Mesothelial cell of epicardium (in vitro differentiated cells): Measurements from ENCODE around the gene ANKLE2. TPM values are rescaled to one million over a fixed set of nuclear protein-coding genes. Genes with fewer than 3 reads are reported as not detected.
A peak's percentile ranks its signal among the peaks of the same experiment; 100 is the strongest.

ENCODE experiments used
- DNase-seq, 2 experiments: peaks; one replicate each; pipeline ENCODE4 v3.0.0; 2021; ENCODE audit warnings: low spot score in 2 of 2; ENCODE audit not compliant: unreplicated experiment in 2 of 2
- H3K27ac Mint-ChIP-seq: 2 replicates; pipeline ENCODE4 v1.8.0; 2021; ENCODE audit warnings: mixed read lengths
- H3K27me3 Mint-ChIP-seq: 2 replicates; pipeline ENCODE4 v1.8.0; 2021; ENCODE audit warnings: low read depth, mixed read lengths
- H3K36me3 Mint-ChIP-seq: 2 replicates; pipeline ENCODE4 v1.8.0; 2021; ENCODE audit warnings: mixed read lengths
- H3K4me1 Mint-ChIP-seq: 2 replicates; pipeline ENCODE4 v1.8.0; 2021; ENCODE audit warnings: mixed read lengths
- H3K4me3 Mint-ChIP-seq: 2 replicates; pipeline ENCODE4 v1.8.0; 2021; ENCODE audit warnings: mild to moderate bottlenecking, moderate library complexity, mixed read lengths
- H3K9me3 Mint-ChIP-seq: 2 replicates; pipeline ENCODE4 v1.8.0; 2021; ENCODE audit warnings: mixed read lengths
- CTCF ChIP-seq: fragments of 200-600 bp; sonication (generic); IDR thresholded peaks from one replicate; pipeline ENCODE4 v1.5.0; 2021; ENCODE audit warnings: antibody characterized with exemption; ENCODE audit not compliant: unreplicated experiment
- total RNA-seq: library from RNA; stranded (reverse); gene quantifications from 3 replicates; pipeline ENCODE4 v1.2.1, GENCODE V29; 2021

ANKLE2 gene
- total RNA-seq, 1 donor from 2014 or later = 98.9 TPM

DNA sequence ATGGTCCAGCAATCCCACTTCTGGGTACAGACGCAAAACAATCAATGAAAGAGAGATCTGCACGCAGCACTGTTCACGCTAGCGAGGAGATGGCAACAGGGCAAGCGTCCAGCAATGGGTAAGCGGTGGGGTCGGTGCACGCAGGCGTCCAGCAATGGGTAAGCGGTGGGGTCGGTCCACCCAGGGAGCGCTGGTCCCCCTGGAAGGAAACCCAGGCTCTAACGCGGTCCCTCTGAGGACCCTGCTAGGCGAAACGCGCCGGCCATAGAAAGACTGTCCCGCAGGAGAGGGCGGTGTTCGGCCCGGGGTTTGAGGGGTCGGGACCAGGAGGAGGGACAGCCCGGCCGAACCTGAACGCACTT lies 51.6 kb downstream of the ANKLE2 start:
- H3K9me3 Mint-ChIP-seq = no peaks in the 10 kb centered on the region
- DNase-seq = no peak
- no peak for TF ChIP-seq CTCF
- peaks cover 4% of the 10 kb centered on the region for H3K4me1 Mint-ChIP-seq
- H3K36me3 Mint-ChIP-seq = peaks cover 13% of the 10 kb centered on the region
- H3K27ac Mint-ChIP-seq = peak overlapping the region; percentile 88
- peak overlapping the region; percentile 83 for H3K4me3 Mint-ChIP-seq
- no peaks in the 10 kb centered on the region for H3K27me3 Mint-ChIP-seq

GRCh38 chr12:132708150-132708549 lies 53.5 kb downstream of the ANKLE2 start:
- H3K27ac Mint-ChIP-seq = no peak overlapping the region
- peaks cover 4% of the 10 kb centered on the region for H3K4me1 Mint-ChIP-seq
- H3K4me3 Mint-ChIP-seq = no peak overlapping the region
- no peaks in the 10 kb centered on the region for H3K27me3 Mint-ChIP-seq
- TF ChIP-seq CTCF = no peak
- H3K9me3 Mint-ChIP-seq = no peaks in the 10 kb centered on the region
- peaks cover 10% of the 10 kb centered on the region for H3K36me3 Mint-ChIP-seq
- no peak for DNase-seq

- Mint-ChIP-seq H3K9me3 (no peaks in the 10 kb centered on the region), H3K36me3 (peaks cover 10% of the 10 kb centered on the region), H3K4me1 (peaks cover 4% of the 10 kb centered on the region), H3K4me3 (peak overlapping the region; percentile 31), H3K27me3 (no peaks in the 10 kb centered on the region), H3K27ac (no peak overlapping the region)
- TF ChIP-seq CTCF = no peak
- no peak for DNase-seq
Measured at GRCh38 chr12:132707241-132707640, 54.4 kb downstream of the ANKLE2 start.

- Mint-ChIP-seq H3K36me3 (peaks cover 14% of the 10 kb centered on the region), H3K9me3 (no peaks in the 10 kb centered on the region), H3K27me3 (no peaks in the 10 kb centered on the region), H3K4me3 (no peak overlapping the region), H3K27ac (no peak overlapping the region), H3K4me1 (no peaks in the 10 kb centered on the region)
- no peak for TF ChIP-seq CTCF
- DNase-seq = no peak
Measured at GRCh38 chr12:132703641-132704040, 58.0 kb downstream of the ANKLE2 start.

GRCh38 chr12:132702640-132703039 lies 59.0 kb downstream of the ANKLE2 start:
- no peak for DNase-seq
- TF ChIP-seq CTCF = no peak
- Mint-ChIP-seq H3K4me1 (no peaks in the 10 kb centered on the region), H3K4me3 (no peak overlapping the region), H3K27me3 (no peaks in the 10 kb centered on the region), H3K27ac (no peak overlapping the region), H3K9me3 (no peaks in the 10 kb centered on the region), H3K36me3 (peaks cover 13% of the 10 kb centered on the region)

GRCh38 chr12:132700212-132700822 lies 61.3 kb downstream of the ANKLE2 start:
- no peak for DNase-seq
- Mint-ChIP-seq H3K36me3 (peaks cover 11% of the 10 kb centered on the region), H3K9me3 (no peaks in the 10 kb centered on the region), H3K4me3 (no peak overlapping the region), H3K4me1 (no peaks in the 10 kb centered on the region), H3K27me3 (no peaks in the 10 kb centered on the region), H3K27ac (no peak overlapping the region)
- TF ChIP-seq CTCF = no peak
